CD4-positive, alpha-beta T cell (primary cell): Measurements from ENCODE around the gene EGF. TPM values are rescaled to one million over a fixed set of nuclear protein-coding genes. Genes with fewer than 3 reads are reported as not detected.

ENCODE experiments used
- ATAC-seq: fragments of 200-7000 bp; cut with Tn5 transposase; one replicate; pipeline ENCODE4 v1.10.0; 2022; ENCODE audit warnings: mild to moderate bottlenecking; ENCODE audit not compliant: poor library complexity
- CTCF ChIA-PET: fragments of 350-600 bp; sonication (Branson Sonifier 250); formaldehyde crosslinking; loops from one replicate; lab custom pipeline; 2021; ENCODE audit warnings: antibody characterized with exemption, inconsistent platforms; lab: Charles Lee
- POLR2A ChIA-PET: fragments of 350-600 bp; sonication (Branson Sonifier 250); formaldehyde crosslinking; loops from one replicate; lab custom pipeline; 2021; ENCODE audit warnings: antibody characterized with exemption, inconsistent platforms; lab: Charles Lee
- DNase-seq, 14 experiments: peaks; one replicate each; pipeline ENCODE4 v3.0.0-alpha.2; 2013 to 2020; ENCODE audit warnings: mixed read lengths in 2 of 14
- H3K27ac ChIP-seq, 2 donors: one replicate each; pipeline versions ENCODE4 v1.5.1 to v1.7.0; 2013; ENCODE audit warnings: low read length in 2 of 2, low read depth in 1 of 2, mild to moderate bottlenecking in 1 of 2
- H3K27me3 ChIP-seq, 2 experiments: 1 replicate in 1 of 2; 2 replicates in 1 of 2; pipeline versions ENCODE4 v1.6.1 to v1.7.0; 2013; ENCODE audit warnings: low read length in 2 of 2, control low read depth in 1 of 2, mild to moderate bottlenecking in 1 of 2, moderate library complexity in 1 of 2; ENCODE audit not compliant: insufficient read depth in 2 of 2, control insufficient read depth in 1 of 2
- H3K36me3 ChIP-seq: one replicate; pipeline ENCODE4 v1.6.1; 2013; ENCODE audit warnings: low read length, control low read depth; ENCODE audit not compliant: insufficient read depth
- H3K4me1 ChIP-seq: one replicate; pipeline ENCODE4 v1.6.1; 2013; ENCODE audit warnings: low read length, control low read depth; ENCODE audit not compliant: insufficient read depth
- H3K4me3 ChIP-seq: one replicate; pipeline ENCODE4 v1.5.1; 2013; ENCODE audit warnings: mild to moderate bottlenecking, low read length, moderate library complexity
- H3K9me3 ChIP-seq, 2 experiments: 1 replicate in 1 of 2; 2 replicates in 1 of 2; pipeline versions ENCODE4 v1.6.1 to v1.7.0; 2013; ENCODE audit warnings: low read length in 2 of 2, mild to moderate bottlenecking in 2 of 2, control low read depth in 1 of 2, moderate library complexity in 1 of 2; ENCODE audit not compliant: control insufficient read depth in 1 of 2, insufficient read depth in 1 of 2
- H3K27ac Mint-ChIP-seq: one replicate; pipeline ENCODE4 v1.8.0; 2020; ENCODE audit warnings: mixed read lengths
- H3K27me3 Mint-ChIP-seq: one replicate; pipeline ENCODE4 v1.8.0; 2021; ENCODE audit warnings: mixed read lengths
- H3K36me3 Mint-ChIP-seq: one replicate; pipeline ENCODE4 v1.8.0; 2021; ENCODE audit warnings: low read depth, mixed read lengths
- H3K4me1 Mint-ChIP-seq: one replicate; pipeline ENCODE4 v1.8.0; 2021; ENCODE audit warnings: low read depth, mixed read lengths
- H3K4me3 Mint-ChIP-seq: one replicate; pipeline ENCODE4 v1.8.0; 2020; ENCODE audit warnings: mild to moderate bottlenecking, mixed read lengths
- H3K9me3 Mint-ChIP-seq: one replicate; pipeline ENCODE4 v1.8.0; 2020; ENCODE audit warnings: mixed read lengths
- intact Hi-C, 2 experiments: fragments of 100-400 bp; cut with DNase I in 1 of 2; cut with micrococcal nuclease in 1 of 2; formaldehyde crosslinking; loops; one replicate each; pipeline versions ENCODE4 v1.15.1 to v1.9.0; 2023 to 2025; cut with DNase I, micrococcal nuclease
- total RNA-seq, 174 experiments: library from RNA in 2 of 174; stranded (reverse) in 2 of 174; gene quantifications; one replicate each; pipeline ENCODE4 v1.2.3 and lab custom pipeline; 2021 to 2026
- TF ChIP-seq, protein P1 (sequence below): fragments of 200-600 bp; IDR thresholded peaks from one replicate; pipeline ENCODE4 v1.8.0; 2022; ENCODE audit warnings: antibody characterized with exemption, mild to moderate bottlenecking

The EGF gene
- total RNA-seq, 2 experiments from 2014 or later = not detected

DNA sequence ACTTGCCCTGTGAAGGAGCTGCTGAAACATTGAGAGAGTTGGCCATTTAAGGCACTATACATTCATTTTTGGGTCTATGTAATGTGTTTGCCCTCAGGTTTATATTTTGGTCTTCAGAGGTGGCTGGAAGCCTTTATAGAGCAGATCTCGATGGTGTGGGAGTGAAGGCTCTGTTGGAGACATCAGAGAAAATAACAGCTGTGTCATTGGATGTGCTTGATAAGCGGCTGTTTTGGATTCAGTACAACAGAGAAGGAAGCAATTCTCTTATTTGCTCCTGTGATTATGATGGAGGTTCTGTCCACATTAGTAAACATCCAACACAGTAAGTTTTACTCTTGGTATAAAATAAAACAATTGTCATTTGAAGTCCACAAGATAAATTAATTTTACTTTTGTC, 31.1 kb downstream of the EGF start:
- Histone ChIP-seq H3K36me3 (no peaks in the 10 kb centered on the region), H3K9me3 (peaks cover 0 to 7% of the 10 kb centered on the region in 2 experiments), H3K27ac (no peak overlapping the region), H3K4me3 (no peak overlapping the region), H3K27me3 (peaks cover 0 to 3% of the 10 kb centered on the region in 2 experiments), H3K4me1 (no peaks in the 10 kb centered on the region)
- intact Hi-C loops = no loop called here
- ChIA-PET CTCF (no interaction called here), POLR2A (no interaction called here)
- Mint-ChIP-seq H3K9me3 (no peaks in the 10 kb centered on the region), H3K4me1 (no peaks in the 10 kb centered on the region), H3K27ac (no peak overlapping the region), H3K36me3 (no peaks in the 10 kb centered on the region), H3K4me3 (no peak overlapping the region), H3K27me3 (peaks cover 4% of the 10 kb centered on the region)
- no peak for DNase-seq
- TF ChIP-seq, protein P1, sequence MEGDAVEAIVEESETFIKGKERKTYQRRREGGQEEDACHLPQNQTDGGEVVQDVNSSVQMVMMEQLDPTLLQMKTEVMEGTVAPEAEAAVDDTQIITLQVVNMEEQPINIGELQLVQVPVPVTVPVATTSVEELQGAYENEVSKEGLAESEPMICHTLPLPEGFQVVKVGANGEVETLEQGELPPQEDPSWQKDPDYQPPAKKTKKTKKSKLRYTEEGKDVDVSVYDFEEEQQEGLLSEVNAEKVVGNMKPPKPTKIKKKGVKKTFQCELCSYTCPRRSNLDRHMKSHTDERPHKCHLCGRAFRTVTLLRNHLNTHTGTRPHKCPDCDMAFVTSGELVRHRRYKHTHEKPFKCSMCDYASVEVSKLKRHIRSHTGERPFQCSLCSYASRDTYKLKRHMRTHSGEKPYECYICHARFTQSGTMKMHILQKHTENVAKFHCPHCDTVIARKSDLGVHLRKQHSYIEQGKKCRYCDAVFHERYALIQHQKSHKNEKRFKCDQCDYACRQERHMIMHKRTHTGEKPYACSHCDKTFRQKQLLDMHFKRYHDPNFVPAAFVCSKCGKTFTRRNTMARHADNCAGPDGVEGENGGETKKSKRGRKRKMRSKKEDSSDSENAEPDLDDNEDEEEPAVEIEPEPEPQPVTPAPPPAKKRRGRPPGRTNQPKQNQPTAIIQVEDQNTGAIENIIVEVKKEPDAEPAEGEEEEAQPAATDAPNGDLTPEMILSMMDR = no peak
- no peak for ATAC-seq

DNA sequence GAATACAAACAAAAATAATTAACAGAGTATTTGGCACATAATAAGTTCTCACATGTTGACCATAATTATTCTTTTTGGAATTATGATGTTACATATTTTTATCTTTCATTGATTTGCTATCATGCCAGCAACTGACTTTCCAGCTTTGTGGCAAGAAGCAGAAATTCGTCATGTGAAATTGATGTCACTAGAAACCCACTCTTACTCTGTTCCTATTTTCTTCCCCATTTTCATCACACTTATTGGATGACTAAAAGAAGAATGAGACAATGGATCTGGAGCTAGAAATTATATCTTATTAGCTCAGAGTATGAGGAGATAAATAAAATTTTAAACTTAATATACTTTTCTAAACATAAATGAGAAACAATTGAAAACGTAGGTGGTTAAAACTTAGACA, 31.9 kb downstream of the EGF start:
- Mint-ChIP-seq H3K36me3 (no peaks in the 10 kb centered on the region), H3K27ac (no peak overlapping the region), H3K4me3 (no peak overlapping the region), H3K9me3 (no peaks in the 10 kb centered on the region), H3K27me3 (peaks cover 4% of the 10 kb centered on the region), H3K4me1 (no peaks in the 10 kb centered on the region)
- CTCF ChIA-PET = no interaction called here
- Histone ChIP-seq H3K9me3 (no peaks in the 10 kb centered on the region), H3K27me3 (no peaks in the 10 kb centered on the region), H3K4me1 (no peaks in the 10 kb centered on the region), H3K36me3 (no peaks in the 10 kb centered on the region), H3K27ac (no peak overlapping the region), H3K4me3 (no peak overlapping the region)
- ATAC-seq (no peak), DNase-seq (peak in 1 of 14 experiments; percentile 8)
- intact Hi-C loops = no loop called here
- TF ChIP-seq, protein P1 = no peak
- POLR2A ChIA-PET = no interaction called here

DNA sequence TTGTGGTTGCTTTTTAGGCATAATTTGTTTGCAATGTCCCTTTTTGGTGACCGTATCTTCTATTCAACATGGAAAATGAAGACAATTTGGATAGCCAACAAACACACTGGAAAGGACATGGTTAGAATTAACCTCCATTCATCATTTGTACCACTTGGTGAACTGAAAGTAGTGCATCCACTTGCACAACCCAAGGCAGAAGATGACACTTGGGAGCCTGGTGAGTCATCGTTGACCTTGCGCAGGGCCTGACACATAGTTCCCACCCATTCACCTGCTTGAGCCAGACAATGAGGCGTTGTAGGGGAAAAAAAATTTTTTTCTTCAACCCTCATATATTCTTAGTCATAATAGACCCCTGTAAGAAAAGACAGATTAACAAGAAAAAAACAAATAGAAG, 32.4 kb downstream of the EGF start:
- Mint-ChIP-seq H3K27ac (no peak overlapping the region), H3K9me3 (no peaks in the 10 kb centered on the region), H3K4me3 (no peak overlapping the region), H3K27me3 (peaks cover 5% of the 10 kb centered on the region), H3K4me1 (no peaks in the 10 kb centered on the region), H3K36me3 (no peaks in the 10 kb centered on the region)
- ChIA-PET CTCF (no interaction called here), POLR2A (no interaction called here)
- Histone ChIP-seq H3K27ac (no peak overlapping the region), H3K4me1 (no peaks in the 10 kb centered on the region), H3K36me3 (no peaks in the 10 kb centered on the region), H3K9me3 (no peaks in the 10 kb centered on the region), H3K4me3 (no peak overlapping the region), H3K27me3 (no peaks in the 10 kb centered on the region)
- DNase-seq = peak in 2 of 14 experiments; percentile 29 to 47
- no peak for ATAC-seq
- TF ChIP-seq, protein P1 = no peak
- intact Hi-C loops = no loop called here
